Lower leg skin (tissue), 4 donors: Measurements from ENCODE around the gene GAGE10. TPM values are rescaled to one million over a fixed set of nuclear protein-coding genes. Genes with fewer than 3 reads are reported as not detected.
"Not testable (repeated sequence)": the region's sequence is repeated elsewhere in the genome, so short reads cannot be mapped to it uniquely, and the experiment has no call there.

ENCODE experiments used
- DNase-seq, 2 donors: peaks; one replicate each; pipeline ENCODE4 v3.0.0-alpha.2; 2019; ENCODE audit warnings: low spot score in 2 of 2
- H3K4me3 ChIP-seq: fragments of 200-600 bp; sonication (generic); 2 replicates; pipeline ENCODE4 v1.5.1; 2017; ENCODE audit warnings: mild to moderate bottlenecking, low read depth; ENCODE audit not compliant: poor library complexity, severe bottlenecking
- WGBS, 2 donors: methylation state at CpG; one replicate each; pipeline ENCODE4 v1.1.5; 2018; 5-methylcytosine and 5-hydroxymethylcytosine counted together
- intact Hi-C: fragments of 100-400 bp; cut with DNase I; formaldehyde crosslinking; loops from one replicate; pipeline ENCODE4 v1.15.0; 2023; ENCODE audit warnings: low total_unique reads
- total RNA-seq, 4 donors: library from RNA; depleted of rRNA; stranded (reverse); fragments of >200 nt; gene quantifications; one replicate each; pipeline ENCODE4 v1.1.0, GENCODE V29; 2016

GAGE10 gene
- total RNA-seq, 4 donors from 2014 or later, result not detected

DNA sequence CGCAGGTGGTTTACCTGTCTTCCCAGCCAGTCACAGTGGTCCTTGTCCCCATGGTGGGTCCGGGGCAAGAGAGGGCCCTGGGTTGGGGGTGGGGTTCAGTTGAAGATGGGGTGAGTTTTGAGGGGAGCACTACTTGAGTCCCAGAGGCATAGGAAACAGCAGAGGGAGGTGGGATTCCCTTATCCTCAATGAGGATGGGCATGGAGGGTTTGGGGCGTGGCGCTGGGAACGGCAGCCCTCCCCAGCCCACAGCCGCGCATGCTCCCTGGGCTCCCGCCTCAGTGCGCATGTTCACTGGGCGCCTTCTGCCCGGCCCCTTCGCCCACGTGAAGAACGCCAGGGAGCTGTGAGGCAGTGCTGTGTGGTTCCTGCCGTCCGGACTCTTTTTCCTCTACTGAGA, 27.8 kb downstream of the GAGE10 start, which contains the start of gene GAGE13:
Gene GAGE13 (plus strand): TSS at position 301 of the 400 bp plus-strand sequence. CDS start 1,156 bp downstream, outside the sequence.
- no CpG with 5 or more reads among the region's 16 CpGs for WGBS, 2 donors
- H3K4me3 ChIP-seq, intact Hi-C loops, DNase-seq: not testable (repeated sequence)

GRCh38 chrX:49331841-49332240, 28.4 kb downstream of the GAGE10 start:
- intact Hi-C loops, DNase-seq, H3K4me3 ChIP-seq: not testable (repeated sequence)
- WGBS, 2 donors, result 94% methylated on average over 22 of the region's 26 CpGs; no CpG with 5 or more reads in 1 of the 2 donors

DNA sequence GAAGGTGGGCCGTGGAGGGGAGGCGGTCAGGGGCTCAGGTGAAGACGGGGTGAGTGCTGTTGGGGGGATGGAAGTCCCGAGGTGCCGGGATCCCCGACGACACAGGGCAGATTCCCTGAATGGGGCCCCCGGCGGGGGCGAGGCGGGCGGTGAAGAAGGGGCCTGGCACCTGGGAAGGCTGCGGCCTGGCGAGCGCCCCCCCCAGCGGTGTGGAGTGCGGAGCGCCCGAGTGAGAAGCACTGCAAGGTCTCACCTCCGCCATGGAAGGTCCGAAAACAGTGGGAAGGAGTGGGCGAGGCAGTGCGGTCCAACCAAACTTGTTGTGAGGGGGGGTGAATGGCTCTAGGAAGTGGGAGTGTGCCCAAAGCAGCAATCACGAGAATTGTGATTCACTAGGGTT, 38.0 kb downstream of the GAGE10 start:
- intact Hi-C loops, H3K4me3 ChIP-seq: not testable (repeated sequence)
- peak in 1 of 2 donors; percentile 95 for DNase-seq
- 96% methylated on average over 12 of the region's 24 CpGs; no CpG with 5 or more reads in 1 of the 2 donors for WGBS, 2 donors

DNA sequence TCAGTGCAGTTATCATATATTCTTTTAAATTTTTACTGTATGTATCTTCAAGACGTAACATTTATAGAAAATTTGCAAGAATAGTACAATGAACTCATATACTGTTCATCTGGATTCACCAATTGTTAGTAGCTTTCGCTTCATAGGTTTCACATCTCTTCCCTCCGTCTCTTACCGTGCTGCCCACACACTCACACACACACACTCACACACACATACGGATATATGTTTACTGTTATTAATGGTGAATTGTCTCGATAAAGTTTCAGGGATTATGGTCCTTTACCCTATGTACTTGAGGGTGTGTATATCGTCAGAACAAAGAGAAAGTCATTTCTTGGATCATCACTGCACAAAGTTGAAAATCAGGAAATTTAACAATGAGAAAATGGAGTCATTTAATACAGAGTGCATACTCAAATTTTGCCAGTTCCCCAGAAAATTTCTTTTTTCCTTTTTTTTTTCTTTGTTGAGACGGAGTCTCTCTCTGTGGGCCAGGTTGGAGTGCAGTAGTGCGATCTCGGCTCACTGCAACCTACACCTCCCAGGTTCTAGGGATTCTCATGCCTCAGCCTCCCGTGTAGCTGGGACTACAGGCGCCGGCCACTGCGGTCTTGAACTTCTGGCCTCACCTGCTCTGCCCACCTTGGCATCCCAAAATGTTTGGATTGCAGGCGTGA, 41.2 kb downstream of the GAGE10 start:
- DNase-seq, intact Hi-C loops: not testable (repeated sequence)
- 80 to 86% methylated on average over 13 to 14 of the region's 15 CpGs for WGBS, 2 donors

GRCh38 chrX:49345402-49345801, 42.0 kb downstream of the GAGE10 start:
- 86 to 89% methylated on average over 8 to 9 of the region's 10 CpGs for WGBS, 2 donors
- H3K4me3 ChIP-seq, intact Hi-C loops, DNase-seq: not testable (repeated sequence)

More for the DNA sequence above, 41.2 kb downstream of the GAGE10 start:
- not testable (repeated sequence) for H3K4me3 ChIP-seq

DNA sequence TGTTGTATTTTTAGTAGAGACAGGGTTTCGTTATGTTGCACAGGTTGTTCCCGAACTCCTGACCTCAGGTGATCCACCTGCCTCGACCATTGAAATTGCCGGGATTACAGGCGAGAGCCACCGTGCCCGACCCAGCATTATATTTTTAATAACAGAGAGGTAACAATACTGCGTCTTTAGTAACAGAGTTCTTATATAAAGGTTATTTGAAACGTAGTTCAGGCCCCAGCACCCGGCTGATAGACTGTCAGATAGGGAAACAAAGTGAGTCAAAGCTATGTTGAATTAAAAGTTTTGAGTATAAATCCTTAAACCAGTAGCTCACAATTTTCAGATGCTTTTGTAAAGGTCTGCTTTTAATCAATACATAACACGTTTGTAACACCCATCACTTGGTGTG, 42.7 kb downstream of the GAGE10 start:
- intact Hi-C loops, H3K4me3 ChIP-seq: not testable (repeated sequence)
- peak in 1 of 2 donors; percentile 94 for DNase-seq
- WGBS, 2 donors, result 82 to 86% methylated on average over 11 of the region's 11 CpGs

Other genes starting within 250 kb of the GAGE10 start
- gene CCDC120, start 244.6 kb upstream of the GAGE10 start, total RNA-seq, result 10 to 100 TPM; 33.7 to 51.9 (median 36.0) TPM
- gene PRAF2, start 229.6 kb upstream of the GAGE10 start, total RNA-seq, result 10 to 100 TPM in 1 of 4 donors, 1 to 10 TPM in 3; 6.2 to 11.2 (median 7.7) TPM
- gene WDR45, start 223.8 kb upstream of the GAGE10 start, total RNA-seq, result 100 to 1,000 TPM in 1 of 4 donors, 10 to 100 TPM in 3; 84.4 to 102 (median 87.8) TPM
- gene GPKOW, start 179.9 kb upstream of the GAGE10 start, total RNA-seq, result 10 to 100 TPM; 36.2 to 43.6 (median 36.3) TPM
- 10 to 100 TPM in 2 of 4 donors, 1 to 10 TPM in 2; 6.8 to 16.5 (median 10.3) TPM for gene MAGIX, start 140.9 kb upstream of the GAGE10 start, total RNA-seq
- 100 to 1,000 TPM; 126 to 132 (median 130) TPM for gene PLP2, start 131.7 kb upstream of the GAGE10 start, total RNA-seq
- gene PRICKLE3, start 117.3 kb upstream of the GAGE10 start, total RNA-seq, result 10 to 100 TPM; 18.8 to 58.9 (median 33.4) TPM
- gene SYP, start 103.5 kb upstream of the GAGE10 start, total RNA-seq, result 1 to 10 TPM in 2 of 4 donors, under 1 TPM in 2; 0.88 to 4.8 (median 1.7) TPM
- gene CACNA1F, start 70.3 kb upstream of the GAGE10 start, total RNA-seq, result under 1 TPM in 3 of 4 donors, not detected in 1; 0.06 to 0.76 (median 0.15) TPM
- 10 to 100 TPM; 18.1 to 29.7 (median 19.8) TPM for gene CCDC22, start 68.2 kb upstream of the GAGE10 start, total RNA-seq
- 1 to 10 TPM in 2 of 4 donors, under 1 TPM in 2; 0.69 to 1.1 (median 0.92) TPM for gene FOXP3, start 38.9 kb upstream of the GAGE10 start, total RNA-seq
- 10 to 100 TPM in 1 of 4 donors, 1 to 10 TPM in 3; 4.7 to 10.9 (median 5.6) TPM for gene PPP1R3F, start 33.9 kb upstream of the GAGE10 start, total RNA-seq
- gene GAGE12J, start 18.4 kb downstream of the GAGE10 start, total RNA-seq, result not detected
- gene GAGE13, start 27.9 kb downstream of the GAGE10 start, total RNA-seq, result not detected
- not detected for gene GAGE12C, start 228.5 kb downstream of the GAGE10 start, total RNA-seq
- gene GAGE12D, start 238.1 kb downstream of the GAGE10 start, total RNA-seq, result not detected
- not detected for gene GAGE12E, start 247.6 kb downstream of the GAGE10 start, total RNA-seq